Epithelial cell of esophagus (primary cell): ENCODE measurements around the gene STRN.
"Not testable (repeated sequence)": the region's sequence is repeated elsewhere in the genome, so short reads cannot be mapped to it uniquely, and the experiment has no call there.

ENCODE experiments used
- DNase-seq: peaks from one replicate; pipeline ENCODE4 v3.0.0; 2010; ENCODE audit warnings: low read depth
- H3K4me3 ChIP-seq: 2 replicates; pipeline ENCODE4 v1.5.1; 2011; ENCODE audit warnings: mild to moderate bottlenecking, low read length, control low read depth
- CTCF ChIP-seq: IDR thresholded peaks from 2 replicates; pipeline ENCODE4 v1.5.1; 2011; ENCODE audit warnings: low read depth, mild to moderate bottlenecking, low read length, control low read depth, inconsistent platforms; ENCODE audit not compliant: insufficient read depth; ENCODE audit errors: missing control alignments

The STRN gene

GRCh38 chr2:36839976-36840617 is 126.2 kb downstream of the STRN start:
- no peak overlapping the region for H3K4me3 ChIP-seq
- TF ChIP-seq CTCF, result no peak
- no peak for DNase-seq

- no peak overlapping the region for H3K4me3 ChIP-seq
- DNase-seq, result no peak
- TF ChIP-seq CTCF, result no peak
Observed at GRCh38 chr2:36834731-36835524, 131.4 kb downstream of the STRN start.

- DNase-seq, result peak; percentile 12
- no peak for TF ChIP-seq CTCF
- H3K4me3 ChIP-seq, result no peak overlapping the region
Observed at GRCh38 chr2:36834203-36834602, 132.1 kb downstream of the STRN start.

- no peak for TF ChIP-seq CTCF
- no peak for DNase-seq
- no peak overlapping the region for H3K4me3 ChIP-seq
Observed at GRCh38 chr2:36831185-36831584, 135.2 kb downstream of the STRN start.

- H3K4me3 ChIP-seq, DNase-seq: not testable (repeated sequence)
Observed at GRCh38 chr2:36824683-36825082, 141.7 kb downstream of the STRN start.

GRCh38 chr2:36824273-36824672 is 142.1 kb downstream of the STRN start:
- no peak for DNase-seq
- H3K4me3 ChIP-seq, result no peak overlapping the region
- TF ChIP-seq CTCF, result no peak

GRCh38 chr2:36823862-36824261 is 142.5 kb downstream of the STRN start:
- H3K4me3 ChIP-seq, result no peak overlapping the region
- no peak for DNase-seq
- TF ChIP-seq CTCF, result no peak
